Measurements from ENCODE around the gene LRRC34. TPM values are rescaled to one million over a fixed set of nuclear protein-coding genes. Genes with fewer than 3 reads are reported as not detected.

LRRC34 gene
- total and polyA plus RNA-seq, 10 of the 15 experiments (the other 5 are each of a cell fraction or from before 2014, with no cell fraction given), result 0.24 to 3.7 (median 1.7) TPM

DNA sequence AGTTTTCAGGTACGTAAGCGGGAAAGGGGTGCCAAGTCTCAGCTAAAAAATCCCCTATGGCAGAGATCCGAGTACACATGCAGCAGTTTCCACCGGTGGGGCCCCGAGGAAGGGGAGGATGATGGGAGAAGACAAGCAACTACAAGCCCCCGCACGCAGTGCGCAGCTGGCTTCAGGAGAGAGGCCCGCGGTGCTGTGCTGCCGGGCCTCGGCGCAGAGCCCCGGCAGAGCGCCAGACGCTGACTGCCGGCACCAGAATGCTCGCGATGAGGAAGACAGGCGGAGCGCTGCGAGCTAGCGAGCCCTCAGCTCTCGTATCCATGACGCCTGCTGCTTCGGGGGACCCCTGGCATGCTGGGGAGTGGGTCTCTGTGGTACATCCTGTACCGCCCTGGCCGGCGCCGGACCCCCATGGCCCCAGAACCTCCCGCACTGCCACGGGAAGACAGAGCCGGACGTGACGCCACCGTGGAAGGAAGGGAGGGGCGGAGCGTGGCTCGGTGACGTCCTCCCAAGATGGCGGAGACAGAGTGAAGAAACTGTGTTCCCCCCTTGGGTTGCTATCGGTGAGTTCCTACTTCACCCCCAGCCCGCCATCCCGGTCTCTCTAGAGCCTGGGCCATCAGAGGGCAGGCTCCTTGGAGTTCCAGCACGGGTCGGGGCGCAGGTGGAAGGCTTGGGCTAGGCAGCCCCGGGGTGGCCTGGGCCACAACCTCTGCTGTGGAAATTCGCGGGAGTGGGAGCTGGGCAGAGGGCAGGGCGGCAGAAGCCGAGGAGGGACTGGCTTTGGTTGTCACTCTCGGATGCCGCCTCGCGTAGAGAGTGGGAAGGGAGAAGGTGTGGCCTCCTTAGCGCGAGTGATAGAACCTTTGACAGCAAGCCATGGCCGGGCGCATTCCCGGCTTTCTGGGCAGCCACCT, 39.5 kb downstream of the LRRC34 start, which contains the start of gene MYNN (continued):
- TF ChIP-seq ZNF687 (IDR thresholded peaks at IDR 0.05) (peak; percentile 31; the same call in 1 of the 2 replicates), MXI1 (IDR thresholded peaks at IDR 0.05; ENCODE audit: low read depth, low read length) (peak; percentile 62; the same call in 1 of the 2 replicates), CBX3 (IDR thresholded peaks at IDR 0.05; ENCODE audit: borderline replicate concordance, low read depth) (no peak), CUX1 (IDR thresholded peaks at IDR 0.05; ENCODE audit: insufficient replicate concordance, low read depth, low read length) (no peak), LARP7 (IDR thresholded peaks at IDR 0.05) (peak; percentile 50), CEBPB (IDR thresholded peaks at IDR 0.05; ENCODE audit: borderline replicate concordance in 1 of 2, low read depth in 2 of 2, low read length in 2 of 2) (no peak), ZZZ3 (IDR thresholded peaks at IDR 0.05; ENCODE audit: control insufficient read depth, insufficient read length, low read depth) (no peak), SPI1 (IDR thresholded peaks at IDR 0.05; ENCODE audit: borderline replicate concordance, insufficient read depth, low read depth, low read length) (no peak), CBFB (IDR thresholded peaks at IDR 0.05; ENCODE audit: low read depth) (peak; percentile 79), SMAD5 (IDR thresholded peaks at IDR 0.05; ENCODE audit: low read depth) (peak; percentile 88), EED (IDR thresholded peaks at IDR 0.05; ENCODE audit: low read depth) (0 out of 2 replicates have a peak, but pooled peaks have one; percentile 15), STAT1 (conservative IDR thresholded peaks at IDR 0.05) (peak; percentile 90), JUND (IDR thresholded peaks at IDR 0.05; ENCODE audit: low read depth, low read length) (0 out of 2 replicates have a peak, but pooled peaks have one; percentile 17), SMARCA5 (IDR thresholded peaks at IDR 0.05) (0 out of 2 replicates have a peak, but pooled peaks have one; percentile 58), GATAD2B (conservative IDR thresholded peaks at IDR 0.05; ENCODE audit: low read depth) (peak; percentile 87; the same call in 1 of the 2 replicates), ETV6 (conservative IDR thresholded peaks at IDR 0.05 in 1 of 2, IDR thresholded peaks at IDR 0.05 in 1 of 2; ENCODE audit: borderline replicate concordance in 1 of 2, low read depth in 1 of 2) (peak in 1 of 2 experiments; percentile 22; a peak in 1 of 4 replicates)
- TF ChIP-seq, protein P1, sequence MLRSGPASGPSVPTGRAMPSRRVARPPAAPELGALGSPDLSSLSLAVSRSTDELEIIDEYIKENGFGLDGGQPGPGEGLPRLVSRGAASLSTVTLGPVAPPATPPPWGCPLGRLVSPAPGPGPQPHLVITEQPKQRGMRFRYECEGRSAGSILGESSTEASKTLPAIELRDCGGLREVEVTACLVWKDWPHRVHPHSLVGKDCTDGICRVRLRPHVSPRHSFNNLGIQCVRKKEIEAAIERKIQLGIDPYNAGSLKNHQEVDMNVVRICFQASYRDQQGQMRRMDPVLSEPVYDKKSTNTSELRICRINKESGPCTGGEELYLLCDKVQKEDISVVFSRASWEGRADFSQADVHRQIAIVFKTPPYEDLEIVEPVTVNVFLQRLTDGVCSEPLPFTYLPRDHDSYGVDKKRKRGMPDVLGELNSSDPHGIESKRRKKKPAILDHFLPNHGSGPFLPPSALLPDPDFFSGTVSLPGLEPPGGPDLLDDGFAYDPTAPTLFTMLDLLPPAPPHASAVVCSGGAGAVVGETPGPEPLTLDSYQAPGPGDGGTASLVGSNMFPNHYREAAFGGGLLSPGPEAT (IDR thresholded peaks at IDR 0.05; ENCODE audit: low read depth), result peak; percentile 93
